ENCODE measurements around the gene VIL1.

VIL1 gene

GRCh38 chr2:218438596-218438995 lies 19.7 kb downstream of the VIL1 start:
- no peak for DNase-seq (ENCODE audit: low spot score)

DNA sequence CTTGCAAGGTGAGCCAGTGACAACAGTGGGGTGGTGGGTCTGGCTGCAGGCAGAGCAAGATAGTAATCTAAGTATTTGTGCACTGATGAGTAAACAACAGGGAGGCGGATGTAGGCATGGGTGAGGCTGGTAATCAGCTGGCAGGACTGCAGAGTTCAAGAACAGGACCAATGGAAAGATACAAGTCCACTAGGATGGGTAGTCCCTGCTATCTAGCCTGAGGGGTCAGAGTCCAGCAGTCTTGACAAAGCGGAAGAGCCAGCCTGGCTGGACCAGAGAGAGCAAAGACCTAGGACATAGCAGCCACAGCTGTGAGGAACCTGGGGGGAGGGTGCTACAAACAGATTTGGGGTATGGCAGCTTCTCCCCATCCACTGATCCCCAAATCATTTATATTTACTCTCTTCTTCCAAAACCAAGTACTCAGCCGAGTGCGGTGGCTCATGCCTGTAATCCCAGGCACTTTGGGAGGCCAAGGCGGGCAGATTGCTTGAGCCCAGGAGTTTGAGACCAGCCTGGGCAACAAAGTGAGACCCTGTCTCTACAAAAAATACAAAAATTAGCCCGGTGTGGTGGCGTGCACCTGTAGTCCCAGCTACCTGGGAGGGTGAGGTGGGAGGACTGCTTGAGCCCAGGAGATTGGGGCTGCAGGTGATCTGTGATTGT lies 25.9 kb downstream of the VIL1 start:
- DNase-seq (ENCODE audit: low spot score): no peak

GRCh38 chr2:218445602-218446001 lies 26.7 kb downstream of the VIL1 start:
- no peak for DNase-seq (ENCODE audit: low spot score)

GRCh38 chr2:218446547-218446946 lies 27.6 kb downstream of the VIL1 start:
- no peak for DNase-seq (ENCODE audit: low spot score)

DNA sequence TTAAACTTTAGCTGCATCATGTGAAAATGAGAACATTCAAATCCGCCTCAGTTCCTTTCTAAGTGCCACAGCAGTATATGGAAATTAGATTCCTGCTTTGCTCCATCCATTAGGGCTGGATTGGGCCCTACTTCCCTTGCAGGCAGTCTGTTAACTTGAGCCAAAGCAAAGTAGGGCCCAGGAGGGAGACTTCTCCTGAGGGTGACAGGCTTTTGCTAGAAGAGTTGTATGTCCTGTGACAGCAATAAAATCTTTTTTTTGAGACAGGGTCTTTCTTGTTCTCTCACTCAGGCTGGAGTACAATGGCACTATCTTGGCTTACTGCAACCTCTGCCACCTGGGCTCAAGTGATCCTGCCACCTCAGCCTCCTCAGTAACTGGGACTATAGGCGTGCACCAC lies 28.1 kb downstream of the VIL1 start:
- DNase-seq (ENCODE audit: low spot score): no peak

- no peak for DNase-seq (ENCODE audit: low spot score)
These were observed 30.0 kb downstream of the VIL1 start for GRCh38 chr2:218448934-218449333.

DNA sequence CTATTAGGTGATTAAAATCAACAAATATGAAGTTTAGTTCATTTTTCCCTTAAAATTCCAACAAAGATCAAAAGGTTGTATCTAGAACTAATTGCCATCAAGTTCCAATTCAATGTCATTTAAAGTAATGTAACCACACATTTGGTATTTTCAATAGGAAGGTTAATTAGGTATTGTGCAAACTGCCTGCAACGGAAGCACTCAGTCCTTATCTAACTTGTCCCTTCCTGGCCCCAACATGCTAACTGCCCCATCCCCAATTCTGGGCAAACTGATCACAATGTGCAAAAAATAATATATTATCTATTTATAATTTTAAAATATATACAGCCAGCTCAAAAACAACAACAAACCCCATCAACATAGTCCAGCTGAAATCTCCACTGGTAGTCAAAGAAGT lies 33.2 kb downstream of the VIL1 start:
- no peak for DNase-seq (ENCODE audit: low spot score)

DNA sequence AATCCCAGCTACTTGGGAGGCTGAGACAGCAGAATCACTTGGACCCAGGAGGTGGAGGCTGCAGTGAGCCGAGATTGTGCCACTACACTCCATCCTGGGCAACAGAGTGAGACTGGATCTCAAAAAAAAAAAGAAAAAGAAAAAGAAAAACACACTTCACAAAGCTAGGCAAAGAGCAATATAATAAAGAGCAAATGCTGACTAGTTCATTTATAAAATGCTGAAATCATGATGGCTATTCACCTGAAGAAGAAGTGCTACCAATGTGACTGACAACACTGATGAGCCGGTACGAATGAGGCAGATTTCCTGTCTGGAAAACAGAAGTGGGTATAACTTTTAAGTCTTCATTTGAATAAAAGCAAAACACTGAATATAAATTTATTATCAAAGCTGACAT lies 37.9 kb downstream of the VIL1 start:
- no peak for DNase-seq (ENCODE audit: low spot score)

- no peak for DNase-seq (ENCODE audit: low spot score)
These were observed 39.7 kb downstream of the VIL1 start for GRCh38 chr2:218458598-218458997.

DNA sequence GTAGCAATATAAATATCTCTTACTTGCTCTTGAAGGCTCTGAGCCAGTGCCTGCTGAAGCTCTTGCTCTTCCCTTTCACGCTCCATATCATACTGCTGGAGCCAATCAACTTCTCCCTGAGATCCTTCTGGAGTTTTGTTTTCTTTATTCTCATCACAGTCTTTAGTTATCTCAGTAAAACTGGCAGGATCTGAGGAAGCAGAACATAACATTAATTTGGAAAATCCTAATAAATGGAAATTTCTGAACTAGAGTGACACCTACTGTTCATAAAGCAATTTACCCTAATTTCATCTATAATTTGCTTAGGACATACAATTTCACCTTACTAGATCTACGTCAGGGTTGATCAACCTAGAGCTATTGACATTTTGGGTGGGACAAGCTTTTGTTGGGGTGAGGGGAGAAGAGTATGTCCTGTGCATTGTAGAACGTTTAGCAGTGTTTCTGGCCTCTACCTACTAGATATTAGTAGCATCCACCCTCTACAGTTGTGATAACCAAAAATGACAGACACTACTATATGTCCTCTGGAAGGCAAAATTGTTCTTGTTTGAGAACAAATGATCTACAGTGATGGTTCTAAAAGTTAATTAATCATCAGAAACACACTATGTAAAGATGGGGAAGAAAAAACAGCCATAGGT lies 47.2 kb downstream of the VIL1 start:
- DNase-seq (ENCODE audit: low spot score): peak; percentile 7

DNA sequence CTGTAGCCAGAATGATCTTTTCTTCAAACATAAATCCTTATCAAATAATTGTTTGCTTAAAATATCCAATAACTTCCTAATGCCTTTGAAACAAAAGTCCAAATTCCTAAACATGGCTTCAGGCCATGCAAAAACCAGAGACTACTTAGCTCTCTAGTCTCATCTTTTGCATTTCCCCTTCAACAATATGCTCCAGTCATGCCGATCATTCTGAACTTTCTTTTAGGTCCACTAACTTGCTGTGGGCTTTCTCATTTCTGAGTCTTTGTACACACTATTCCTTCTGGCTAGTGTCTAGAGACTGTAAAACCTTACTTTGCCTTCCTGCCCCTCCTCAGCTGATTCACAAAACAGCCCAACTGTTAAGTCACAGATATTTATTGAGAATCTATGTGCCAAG lies 51.5 kb downstream of the VIL1 start:
- DNase-seq (ENCODE audit: low spot score): no peak

DNA sequence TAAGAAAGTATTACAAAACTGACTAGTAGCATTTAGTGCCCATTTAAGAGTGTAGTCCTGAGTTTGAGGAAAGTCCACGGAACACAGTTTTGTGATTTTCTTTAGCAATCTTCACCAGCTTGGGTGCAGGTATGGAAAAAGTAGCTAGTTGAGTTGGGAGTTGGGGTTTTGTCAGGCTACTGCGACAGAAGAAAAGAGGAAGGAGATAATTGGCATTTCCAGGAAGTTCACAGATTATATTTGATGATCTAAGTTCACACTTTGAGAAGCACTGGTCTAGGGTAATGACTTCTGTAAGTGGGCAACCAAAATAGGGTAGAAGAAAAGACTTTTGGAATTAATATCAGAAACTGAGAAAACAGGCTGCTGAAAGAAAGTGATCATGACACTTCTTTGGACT lies 52.1 kb downstream of the VIL1 start:
- DNase-seq (ENCODE audit: low spot score): no peak

- DNase-seq (ENCODE audit: low spot score): peak; percentile 18
These were observed 53.1 kb downstream of the VIL1 start for GRCh38 chr2:218471982-218472381.

GRCh38 chr2:218472988-218473387 lies 54.1 kb downstream of the VIL1 start:
- DNase-seq (ENCODE audit: low spot score): no peak

DNA sequence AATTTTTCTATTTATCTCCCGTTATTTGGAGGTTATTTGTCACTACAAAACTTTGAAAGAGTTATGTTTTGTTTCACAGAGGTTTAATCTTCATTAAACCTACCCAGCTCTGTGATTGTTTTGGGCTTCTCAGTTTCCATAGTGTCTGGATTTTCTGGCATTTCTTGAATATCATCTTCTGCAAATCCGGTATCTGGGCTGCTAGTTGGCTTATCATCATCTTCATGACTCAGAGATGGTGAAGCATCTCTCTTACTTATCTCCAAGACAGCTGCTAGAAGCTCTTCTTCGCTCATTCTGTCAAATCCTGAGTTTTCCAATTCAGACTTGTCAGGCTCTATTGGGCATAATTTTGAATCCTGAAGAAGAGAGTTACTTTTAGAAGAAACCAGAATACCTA lies 55.6 kb downstream of the VIL1 start:
- no peak for DNase-seq (ENCODE audit: low spot score)

- DNase-seq (ENCODE audit: low spot score): no peak
These were observed 57.8 kb downstream of the VIL1 start for GRCh38 chr2:218476676-218477075.

DNA sequence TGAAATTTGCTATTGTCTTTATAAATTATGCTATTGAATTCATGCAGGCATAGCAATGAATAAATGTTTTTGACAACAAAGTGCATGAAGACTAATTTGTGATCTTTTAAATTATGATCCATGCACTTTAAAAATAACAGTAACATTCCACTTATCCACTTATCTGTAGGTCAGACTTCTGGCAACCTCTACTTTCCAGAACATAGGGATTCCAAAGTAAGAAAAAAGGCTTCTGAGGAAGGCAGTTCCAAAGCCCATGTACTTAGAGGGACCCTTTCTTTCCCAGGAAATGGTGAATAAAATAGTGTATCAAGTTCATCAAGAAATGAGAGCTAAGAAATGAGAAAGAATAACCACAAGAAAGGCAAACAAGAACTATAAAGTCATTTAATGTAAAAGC lies 58.3 kb downstream of the VIL1 start:
- DNase-seq (ENCODE audit: low spot score): no peak

- DNase-seq (ENCODE audit: low spot score): no peak
These were observed 59.6 kb downstream of the VIL1 start for GRCh38 chr2:218478544-218478943.

- no peak for DNase-seq (ENCODE audit: low spot score)
These were observed 60.7 kb downstream of the VIL1 start for GRCh38 chr2:218479595-218479994.

DNA sequence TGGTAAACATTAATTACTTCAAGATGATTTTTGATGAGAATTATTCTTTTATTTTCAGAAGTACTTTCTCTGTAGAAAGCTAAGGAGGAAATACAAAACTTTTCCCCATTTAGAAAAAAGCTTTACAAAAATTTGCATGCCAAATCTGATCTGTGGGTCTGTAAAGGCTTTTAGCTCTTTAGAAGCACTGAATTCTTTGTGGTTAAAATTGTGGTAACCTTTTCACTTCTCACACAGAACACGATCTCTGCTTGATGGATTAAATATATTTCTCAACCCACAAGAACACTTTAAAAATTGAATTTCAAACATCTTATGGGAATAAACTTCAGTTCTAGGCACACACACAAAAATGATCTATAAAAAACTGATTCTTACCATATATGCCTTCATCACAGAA lies 63.7 kb downstream of the VIL1 start:
- no peak for DNase-seq (ENCODE audit: low spot score)

DNA sequence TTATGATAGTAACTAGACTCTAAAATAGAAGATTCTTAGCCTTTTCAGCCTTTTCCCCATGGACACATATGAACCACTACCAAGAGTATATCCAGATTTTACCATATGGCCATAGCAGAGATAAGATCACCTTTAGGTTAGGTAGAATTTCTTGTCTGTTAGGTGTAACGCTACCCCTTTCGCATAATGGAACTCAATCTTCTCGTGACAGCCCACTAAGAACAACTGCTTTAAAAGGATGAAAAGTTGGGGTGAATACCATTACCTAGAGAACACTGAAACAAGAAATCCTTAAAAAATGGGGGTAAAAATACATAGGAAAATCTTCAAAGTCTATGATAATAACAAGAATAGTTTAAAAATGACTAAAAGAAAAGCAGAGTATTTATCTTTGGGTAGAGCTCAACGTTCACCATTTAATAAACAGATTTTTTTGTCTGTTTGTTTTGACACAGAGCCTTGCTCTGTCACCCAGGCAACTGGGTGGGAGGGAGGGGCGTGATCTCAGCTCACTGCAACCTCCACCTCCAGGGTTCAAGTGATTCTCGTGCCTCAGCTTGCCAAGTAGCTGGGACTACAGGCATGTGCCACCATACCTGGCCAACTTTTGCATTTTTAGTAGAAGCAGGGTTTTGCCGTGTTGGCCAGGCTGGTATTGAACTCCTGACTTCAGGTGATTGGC lies 67.2 kb downstream of the VIL1 start:
- no peak for DNase-seq (ENCODE audit: low spot score)

GRCh38 chr2:218500501-218501060 lies 81.7 kb downstream of the VIL1 start:
- no peak for DNase-seq (ENCODE audit: low spot score)

- peak; percentile 18 for DNase-seq (ENCODE audit: low spot score)
These were observed 82.7 kb downstream of the VIL1 start for GRCh38 chr2:218501665-218502064.

All from Ammon's horn (tissue), 1 donor.